ENCODE measurements around the gene STOML3. TPM values are rescaled to one million over a fixed set of nuclear protein-coding genes. Genes with fewer than 3 reads are reported as not detected.

STOML3 gene
- total RNA-seq, 1 experiment from 2014 or later = not detected

GRCh38 chr13:38922170-38922569 is 68.5 kb downstream of the STOML3 start (continued):
- TF ChIP-seq AFF4 (CRISPR knock-in tag; IDR thresholded peaks at IDR 0.05; ENCODE audit: borderline replicate concordance) (no peak), ZSCAN18 (CRISPR knock-in tag; IDR thresholded peaks at IDR 0.05) (no peak), ATF1 (CRISPR knock-in tag; IDR thresholded peaks at IDR 0.05) (no peak), GABPB1 (CRISPR knock-in tag; IDR thresholded peaks at IDR 0.05) (no peak), HMGA2 (CRISPR knock-in tag; IDR thresholded peaks at IDR 0.05) (no peak), NFATC4 (CRISPR knock-in tag; IDR thresholded peaks at IDR 0.05) (no peak)

GRCh38 chr13:38921081-38921480 is 69.5 kb downstream of the STOML3 start:
- peaks cover 4% of the 10 kb centered on the region for H3K4me1 Mint-ChIP-seq
- H3K27ac Mint-ChIP-seq = no peak overlapping the region
- ChIA-PET CTCF (no interaction called here), POLR2A (no interaction called here)
- DNase-seq (ENCODE audit: low spot score) (no peak), ATAC-seq (no peak)
- H3K4me3 Mint-ChIP-seq = no peak overlapping the region
- no peaks in the 10 kb centered on the region for H3K27me3 Mint-ChIP-seq (ENCODE audit: low read depth)
- H3K36me3 Mint-ChIP-seq = peaks cover 8% of the 10 kb centered on the region; the same call in 1 of the 2 replicates
- H3K9me3 Mint-ChIP-seq = peaks cover 22% of the 10 kb centered on the region
- TF ChIP-seq ATF3 (CRISPR knock-in tag; conservative IDR thresholded peaks at IDR 0.05) = no peak
- TF ChIP-seq ATF2 (CRISPR knock-in tag; IDR thresholded peaks at IDR 0.05; ENCODE audit: borderline replicate concordance, low read depth) = no peak
- no peak for TF ChIP-seq TCF7 (CRISPR knock-in tag; IDR thresholded peaks at IDR 0.05; ENCODE audit: low read depth)
- TF ChIP-seq E2F5 (CRISPR knock-in tag; IDR thresholded peaks at IDR 0.05) = no peak
- no peak for TF ChIP-seq ARID4B (CRISPR knock-in tag; IDR thresholded peaks at IDR 0.05; ENCODE audit: borderline replicate concordance)
- no peak for TF ChIP-seq PRRX2 (CRISPR knock-in tag; IDR thresholded peaks at IDR 0.05)
- TF ChIP-seq FOXP1 (CRISPR knock-in tag; IDR thresholded peaks at IDR 0.05; ENCODE audit: borderline replicate concordance) = no peak
- no peak for TF ChIP-seq CBFB (CRISPR knock-in tag; IDR thresholded peaks at IDR 0.05; ENCODE audit: low read depth)
- TF ChIP-seq ZNF512 (CRISPR knock-in tag; IDR thresholded peaks at IDR 0.05; ENCODE audit: borderline replicate concordance) = no peak
- no peak for TF ChIP-seq TEAD4 (CRISPR knock-in tag; IDR thresholded peaks at IDR 0.05)
- no peak for TF ChIP-seq ZNF532 (CRISPR knock-in tag; IDR thresholded peaks at IDR 0.05; ENCODE audit: borderline replicate concordance)
